HG02870 (cell line): ENCODE results near the gene TBC1D2B.
"Not testable (repeated sequence)": the region's sequence is repeated elsewhere in the genome, so short reads cannot be mapped to it uniquely, and the experiment has no call there.

Experiments used
- ATAC-seq: cut with Tn5 transposase; IDR thresholded peaks from one replicate; pipeline ENCODE4 v1.9.1; 2021; ENCODE audit warnings: mild to moderate bottlenecking, moderate library complexity; ENCODE audit not compliant: unreplicated experiment

The TBC1D2B gene

DNA sequence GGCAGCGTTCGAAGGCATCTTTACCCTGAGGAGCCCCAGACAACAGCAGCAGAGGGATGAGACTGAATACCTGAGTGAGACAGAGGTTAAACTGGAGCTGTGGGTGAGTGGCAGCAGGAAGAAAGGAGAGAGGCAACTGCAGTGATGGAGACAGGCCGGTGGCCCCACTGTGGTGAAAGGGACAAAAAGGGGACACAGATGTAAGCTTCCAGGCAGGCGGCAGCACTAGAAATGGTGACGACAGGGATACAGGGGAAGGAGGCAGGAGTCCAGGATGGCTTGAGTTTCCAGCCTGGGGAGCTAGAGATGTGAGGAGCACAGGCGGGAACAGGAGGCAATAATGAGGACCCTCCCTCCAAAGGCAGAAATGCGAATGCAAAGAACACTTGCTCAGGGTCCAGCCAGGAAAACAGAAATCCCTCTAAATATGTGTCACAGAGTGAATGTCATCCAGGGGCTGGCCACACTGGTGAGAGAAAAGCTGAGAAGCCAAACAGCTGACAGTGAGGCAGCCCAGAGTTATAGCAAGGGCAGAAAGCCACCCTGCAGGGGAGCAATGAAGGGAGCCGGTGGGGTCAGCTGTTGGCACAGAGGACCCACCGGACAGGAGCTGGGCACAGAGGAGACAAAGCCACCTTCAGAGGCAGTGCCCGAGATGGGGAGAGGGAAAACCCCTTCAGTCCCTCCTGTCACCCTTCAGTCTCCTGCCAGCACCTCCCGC lies 70.1 kb downstream of the TBC1D2B start:
- ATAC-seq: no peak

DNA sequence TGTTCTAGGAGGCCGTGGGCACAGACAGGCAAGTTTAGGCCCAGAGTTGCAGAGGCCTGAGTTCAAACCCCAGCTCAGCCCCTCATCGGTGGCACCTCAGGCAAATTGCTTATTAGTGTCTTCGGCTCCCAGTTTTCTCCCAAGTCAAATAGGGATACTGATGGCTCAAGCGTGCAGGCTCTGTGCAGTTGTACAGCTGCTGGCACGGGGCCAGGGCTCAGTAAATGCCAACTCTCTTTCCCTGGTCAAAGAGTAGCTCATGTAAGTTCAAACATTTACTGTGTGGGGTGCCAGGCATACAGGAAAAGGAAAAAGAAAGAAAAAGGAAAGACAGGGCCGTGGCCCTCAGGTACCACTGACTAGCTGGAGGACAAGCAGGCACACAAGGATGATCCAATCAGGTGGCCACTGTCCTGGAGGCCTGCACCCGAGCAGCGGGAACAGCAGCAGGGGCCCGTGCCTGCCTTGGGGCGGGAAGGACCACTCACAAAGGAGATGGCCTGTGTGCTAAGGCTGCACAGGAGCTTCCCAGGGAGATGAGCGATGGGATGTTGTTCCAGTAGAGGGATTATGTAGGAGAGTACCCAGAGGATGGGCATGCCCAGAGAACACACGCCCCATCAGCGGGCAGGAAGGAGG lies 70.8 kb downstream of the TBC1D2B start:
- ATAC-seq: no peak

DNA sequence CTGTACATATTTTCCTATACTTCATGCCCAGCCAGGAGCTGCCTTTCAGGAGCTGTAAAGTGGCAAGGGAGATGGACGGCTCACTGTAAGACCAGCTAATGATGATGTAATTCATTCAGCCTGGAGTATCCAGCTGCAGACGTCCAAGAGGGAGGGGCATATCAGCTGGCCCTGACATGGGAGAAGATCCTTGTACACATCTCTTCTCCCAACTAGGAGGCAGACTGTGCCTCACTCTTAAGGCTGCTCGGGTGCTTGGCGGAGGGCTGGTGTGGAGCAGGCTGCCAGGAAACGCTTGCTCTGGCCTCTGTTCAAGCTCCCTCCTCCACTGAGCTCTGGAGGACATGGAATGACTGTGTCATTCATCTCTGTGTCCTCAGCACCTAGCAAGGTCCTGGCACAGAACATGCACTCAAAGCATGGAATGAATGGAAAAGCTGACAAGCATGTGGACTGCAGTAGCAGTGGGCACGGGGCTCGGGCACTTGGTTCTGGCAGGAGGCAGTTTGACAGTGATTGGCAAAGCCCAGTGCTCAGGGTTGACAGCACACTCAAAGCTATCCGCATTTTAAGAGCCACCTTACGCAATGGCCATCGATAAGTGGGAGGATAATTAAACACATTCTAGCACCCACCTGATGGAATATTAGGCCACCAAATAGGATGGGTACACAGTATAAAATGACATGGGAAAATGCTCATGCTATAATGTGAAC lies 72.4 kb downstream of the TBC1D2B start:
- ATAC-seq: no peak

DNA sequence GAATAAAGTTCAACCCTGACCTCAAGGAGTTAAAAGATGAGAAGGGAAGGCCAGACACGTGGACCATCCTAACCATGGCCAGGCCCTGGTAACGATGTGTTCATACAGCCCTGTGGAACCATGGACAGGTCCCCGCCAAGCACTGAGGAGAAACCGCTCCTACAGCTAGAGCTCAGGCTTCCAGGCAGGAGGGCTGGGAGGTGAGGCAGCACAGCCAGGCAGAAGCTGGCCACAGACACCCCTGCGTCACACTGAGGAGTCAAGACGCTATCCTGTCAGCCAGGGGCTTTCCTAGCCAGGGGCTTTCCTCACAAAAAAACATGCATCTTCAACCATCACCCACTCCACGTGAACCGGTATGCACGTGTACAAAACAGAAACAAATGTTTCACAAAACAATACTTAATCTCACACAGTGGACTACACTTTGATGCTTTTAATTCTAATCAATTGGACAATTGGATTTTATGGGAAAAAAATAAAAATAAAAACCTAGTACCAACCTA lies 73.2 kb downstream of the TBC1D2B start:
- ATAC-seq: no peak

DNA sequence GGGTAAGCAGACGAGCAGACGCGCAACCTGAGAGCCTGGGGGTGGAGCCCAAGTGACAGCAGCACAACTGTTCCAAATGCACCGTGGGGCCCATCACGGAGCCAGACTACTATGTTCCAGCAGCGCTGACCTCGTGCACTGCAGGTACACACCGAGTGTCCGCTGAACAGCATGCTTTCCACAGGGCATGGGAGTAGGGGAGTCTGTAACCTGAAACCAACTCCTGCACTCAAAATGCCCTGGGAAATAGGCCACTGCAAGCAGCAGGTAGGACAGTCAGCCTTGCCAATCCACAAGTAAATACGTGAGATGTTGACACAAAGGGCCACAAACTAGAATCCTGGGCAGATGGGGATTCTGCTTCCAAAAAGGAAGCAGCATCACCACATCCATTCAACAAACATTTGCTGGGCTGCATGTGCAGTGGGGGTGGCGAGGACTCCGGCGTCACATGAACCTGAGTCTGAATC lies 73.9 kb downstream of the TBC1D2B start:
- no peak for ATAC-seq

DNA sequence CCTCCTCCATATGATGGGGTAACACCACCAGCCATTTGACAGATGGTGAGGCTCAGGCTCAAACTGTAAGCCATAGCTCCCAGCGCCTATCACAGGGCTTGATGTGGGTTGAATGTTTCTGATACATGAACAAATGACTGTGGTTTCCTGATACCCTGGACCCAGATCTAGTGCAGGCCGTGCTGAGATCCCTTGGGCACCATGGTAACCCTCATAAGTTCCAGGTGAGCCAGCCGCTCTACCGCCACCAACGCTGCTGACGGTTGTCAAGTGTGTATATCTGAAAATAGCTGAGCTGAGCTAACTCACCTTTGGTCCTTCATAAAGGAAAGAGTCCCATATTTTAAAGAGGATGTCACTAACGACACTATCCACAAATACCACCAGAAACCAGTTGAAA lies 74.5 kb downstream of the TBC1D2B start:
- no peak for ATAC-seq

DNA sequence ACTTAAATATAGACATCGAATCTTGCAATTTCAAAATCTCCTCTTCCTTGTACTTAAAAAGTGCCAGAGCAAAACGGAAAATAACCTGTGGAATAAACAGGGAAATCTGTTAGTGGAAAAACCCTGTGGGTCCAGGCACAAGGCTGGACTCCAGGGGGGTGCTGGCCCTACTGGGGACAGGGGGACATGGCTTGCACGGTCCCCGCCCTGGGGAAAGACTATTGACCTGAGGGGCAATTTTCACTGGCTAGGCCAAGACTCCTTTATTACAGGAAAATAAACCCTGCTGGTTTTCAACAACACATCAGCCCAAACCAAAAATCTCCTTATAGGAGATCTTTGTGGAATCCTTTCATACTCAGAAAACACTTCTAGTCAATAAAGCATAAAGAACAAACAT lies 75.9 kb downstream of the TBC1D2B start:
- ATAC-seq: no peak

DNA sequence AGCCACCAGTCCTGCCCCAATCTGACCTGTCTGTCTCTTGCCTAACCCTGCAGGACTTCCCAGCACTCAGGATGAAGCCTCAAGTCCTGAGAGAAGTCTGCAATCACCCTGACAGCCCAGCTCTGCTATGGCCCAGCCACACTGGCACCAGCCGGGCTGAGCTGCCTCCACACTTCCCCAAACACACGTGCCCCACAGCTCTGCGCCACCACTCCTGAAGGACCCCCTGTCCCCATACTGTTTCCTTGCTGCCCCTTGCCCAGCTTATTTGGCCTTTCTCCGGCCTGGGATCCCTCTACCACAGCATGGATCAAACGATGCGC lies 76.6 kb downstream of the TBC1D2B start:
- ATAC-seq: no peak

DNA sequence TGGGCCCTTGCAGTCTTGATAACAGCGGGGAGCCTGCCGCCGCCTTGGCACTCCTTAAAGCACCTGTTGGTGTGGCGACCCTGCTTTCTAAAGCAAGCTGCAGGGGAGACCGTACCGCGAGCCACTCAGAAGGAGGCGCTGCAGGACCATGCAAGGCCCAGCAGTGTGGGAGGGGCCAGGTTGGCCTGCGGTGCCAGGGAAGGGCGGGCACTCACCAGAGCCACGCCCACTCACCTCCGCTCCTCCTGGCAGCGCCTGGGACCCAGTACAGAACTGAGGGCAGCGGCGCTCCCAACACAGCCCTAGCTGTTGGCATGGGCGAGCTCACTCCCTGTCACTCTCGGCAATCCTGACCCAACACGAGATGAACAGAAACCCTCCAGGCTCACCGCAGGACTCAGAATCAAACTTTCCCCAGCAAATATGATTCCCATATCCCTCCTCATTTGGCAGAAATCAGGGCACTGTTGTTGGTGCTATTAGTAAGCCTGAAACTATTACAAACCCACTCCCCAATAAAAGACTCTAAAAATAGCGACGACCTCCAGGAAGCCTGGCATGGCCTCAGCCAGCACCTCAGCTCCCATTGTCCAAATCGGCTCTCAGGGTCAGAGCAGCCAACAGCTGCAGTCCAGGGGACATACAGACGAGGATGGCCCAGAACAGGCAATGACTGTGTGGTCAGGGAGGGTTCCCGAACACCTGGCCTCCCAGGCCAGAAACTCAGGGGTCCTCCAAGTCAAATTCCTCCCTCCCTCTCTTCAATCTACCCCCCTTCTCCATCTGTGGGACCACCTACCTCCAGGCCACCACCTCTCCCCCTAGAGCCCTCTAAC lies 77.2 kb downstream of the TBC1D2B start:
- ATAC-seq: no peak

DNA sequence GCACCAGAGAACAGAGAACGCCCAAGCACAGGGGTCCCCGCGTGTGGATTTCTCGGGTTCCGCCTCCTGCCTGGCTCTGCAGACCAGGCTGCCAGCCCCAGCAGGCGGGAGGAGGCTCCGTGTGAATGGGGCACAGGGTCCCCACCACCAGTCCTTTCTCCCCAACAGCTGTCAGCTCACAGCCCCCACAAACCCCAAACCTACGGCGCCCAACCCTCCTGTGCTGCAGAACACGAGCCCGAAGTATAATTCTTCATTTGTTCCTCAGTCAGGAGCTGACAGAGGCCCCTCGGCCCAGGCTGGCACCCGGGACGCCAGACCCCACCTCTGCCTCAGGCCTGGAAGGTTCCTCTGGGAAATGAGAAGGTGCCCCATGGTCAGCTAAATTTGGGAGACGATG lies 78.0 kb downstream of the TBC1D2B start:
- no peak for ATAC-seq

DNA sequence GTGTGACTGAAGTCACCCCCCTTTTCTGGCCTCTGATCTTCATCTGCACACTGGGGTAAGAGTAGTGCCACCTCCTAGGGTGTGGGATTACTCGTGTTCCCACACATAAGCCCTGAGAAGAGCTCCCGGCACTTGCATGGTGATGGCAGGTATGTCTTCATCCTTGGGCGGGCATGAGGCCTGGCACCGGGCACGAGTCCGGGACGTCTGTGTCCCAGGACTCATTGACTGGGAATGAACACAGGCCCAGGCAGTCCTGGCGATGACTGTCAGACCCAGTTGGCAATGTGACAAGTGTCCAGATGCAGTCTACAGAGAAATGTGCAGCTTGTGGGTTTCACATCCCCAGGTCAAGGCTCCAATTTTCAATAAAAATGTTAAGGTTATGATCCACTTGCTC lies 78.9 kb downstream of the TBC1D2B start:
- no peak for ATAC-seq

DNA sequence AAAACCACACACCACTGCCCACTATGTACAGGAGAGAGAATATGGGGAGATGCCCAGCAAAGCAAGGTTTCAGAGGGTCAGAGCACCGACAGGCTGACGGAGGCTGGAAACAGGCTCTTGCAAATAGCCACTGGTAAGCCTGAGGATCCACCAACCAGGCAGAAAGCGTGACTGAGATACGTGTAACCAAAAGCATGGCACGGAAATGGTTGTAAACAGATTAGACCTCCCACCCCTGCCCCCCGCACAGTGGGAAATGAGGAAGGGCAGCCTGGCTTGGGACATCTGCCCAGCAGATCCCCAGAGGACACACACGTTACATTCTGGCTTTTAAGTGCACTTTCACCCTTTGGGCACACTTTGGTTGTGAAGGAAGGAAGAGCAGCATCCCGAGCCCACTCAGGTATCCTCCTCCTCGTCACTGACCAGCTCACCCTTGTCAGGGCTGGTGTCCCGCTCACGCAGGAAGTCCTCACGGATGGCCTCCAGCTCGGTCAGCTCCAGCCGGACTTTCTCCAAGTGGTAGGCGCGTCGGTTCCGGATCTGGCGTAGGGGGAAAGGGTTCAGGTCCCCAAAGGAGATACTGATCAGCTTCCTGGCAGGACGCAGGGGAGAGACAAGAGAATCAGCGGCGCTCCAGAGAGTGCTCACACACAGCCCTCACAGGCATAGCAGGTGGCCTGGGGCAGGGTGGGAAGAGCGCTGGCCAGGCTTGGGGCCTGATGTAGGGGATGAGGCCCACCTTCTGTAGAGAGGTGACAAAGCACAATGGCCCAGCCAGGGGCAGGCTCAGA lies 79.6 kb downstream of the TBC1D2B start:
- not testable (repeated sequence) for ATAC-seq

DNA sequence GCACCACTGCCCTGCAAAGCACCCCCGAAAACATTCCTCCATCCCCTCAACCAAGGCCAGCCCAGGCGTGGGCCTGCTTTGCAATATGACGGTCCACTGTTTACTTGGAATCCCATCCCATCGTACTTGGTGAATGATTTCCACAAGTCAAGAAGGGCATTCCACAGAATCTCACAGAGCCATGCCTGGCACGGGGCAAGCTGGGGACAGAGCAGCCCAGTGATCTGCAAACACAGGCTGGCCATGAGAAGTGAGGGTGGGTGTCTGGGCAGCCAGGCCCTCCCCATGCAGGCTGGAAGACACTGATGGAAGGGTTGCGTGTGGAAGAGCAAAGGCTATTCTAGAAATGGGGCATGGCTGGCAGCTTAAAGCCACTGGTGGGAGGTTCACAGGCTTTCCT lies 80.3 kb downstream of the TBC1D2B start:
- ATAC-seq: not testable (repeated sequence)

DNA sequence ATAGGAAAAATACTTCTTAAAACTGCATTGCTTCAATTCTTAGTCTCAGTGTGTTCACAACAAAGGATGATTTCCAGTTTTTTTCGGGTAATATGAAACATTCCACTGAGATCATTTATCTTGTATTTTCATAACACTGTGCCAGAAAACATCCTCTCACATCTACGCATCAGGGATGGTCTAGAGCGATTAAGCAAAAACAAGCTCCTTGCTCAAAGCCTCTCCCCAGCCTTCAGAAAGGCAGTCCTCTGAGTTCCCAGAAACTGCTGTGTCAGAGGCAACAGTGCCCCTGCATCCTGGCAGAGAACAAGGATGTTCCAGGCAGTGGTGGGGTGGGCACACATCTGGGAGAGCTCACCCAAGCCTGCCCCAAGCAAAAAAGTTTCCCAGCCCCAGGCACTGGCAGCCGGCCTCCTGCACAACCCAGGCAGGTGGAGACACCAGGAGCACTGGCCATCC lies 80.8 kb downstream of the TBC1D2B start:
- ATAC-seq: not testable (repeated sequence)

DNA sequence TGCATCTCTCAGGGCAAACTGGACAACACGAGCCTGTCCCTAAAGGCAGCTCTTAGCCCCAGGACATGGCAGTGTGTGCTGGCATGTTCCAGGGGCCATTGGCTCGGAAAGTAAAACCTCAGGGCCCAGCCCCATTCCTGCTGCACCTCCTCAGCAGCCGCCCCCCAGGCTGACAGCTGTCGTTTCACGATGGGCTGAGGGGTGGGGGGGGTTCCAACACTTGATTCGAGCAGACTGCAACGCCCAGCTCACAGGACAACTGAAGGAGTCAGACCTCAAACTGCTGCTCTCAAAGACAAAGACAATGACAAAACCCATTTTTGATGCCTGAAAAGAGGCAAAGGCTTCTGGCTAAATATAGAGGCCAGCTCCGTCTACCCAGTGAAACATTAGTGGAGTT lies 81.3 kb downstream of the TBC1D2B start:
- not testable (repeated sequence) for ATAC-seq

DNA sequence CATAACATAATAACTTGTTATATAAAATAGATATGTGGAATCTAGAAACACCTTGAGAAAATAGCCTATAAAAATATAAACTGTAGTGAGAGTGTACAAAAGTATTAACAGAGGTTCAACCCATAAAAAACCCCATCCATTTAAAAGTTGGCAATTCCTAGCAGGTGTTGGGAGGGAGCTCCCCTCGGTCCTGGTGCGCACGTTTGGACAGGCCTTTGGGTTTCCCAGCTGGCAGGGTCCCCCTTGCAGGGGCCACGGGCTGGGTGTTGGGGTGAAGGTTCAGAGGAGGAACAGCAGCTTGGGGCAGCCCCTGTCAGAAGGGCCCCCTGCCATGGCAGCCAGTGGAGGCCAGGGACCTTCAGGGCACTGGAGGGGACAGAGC lies 82.0 kb downstream of the TBC1D2B start:
- not testable (repeated sequence) for ATAC-seq

DNA sequence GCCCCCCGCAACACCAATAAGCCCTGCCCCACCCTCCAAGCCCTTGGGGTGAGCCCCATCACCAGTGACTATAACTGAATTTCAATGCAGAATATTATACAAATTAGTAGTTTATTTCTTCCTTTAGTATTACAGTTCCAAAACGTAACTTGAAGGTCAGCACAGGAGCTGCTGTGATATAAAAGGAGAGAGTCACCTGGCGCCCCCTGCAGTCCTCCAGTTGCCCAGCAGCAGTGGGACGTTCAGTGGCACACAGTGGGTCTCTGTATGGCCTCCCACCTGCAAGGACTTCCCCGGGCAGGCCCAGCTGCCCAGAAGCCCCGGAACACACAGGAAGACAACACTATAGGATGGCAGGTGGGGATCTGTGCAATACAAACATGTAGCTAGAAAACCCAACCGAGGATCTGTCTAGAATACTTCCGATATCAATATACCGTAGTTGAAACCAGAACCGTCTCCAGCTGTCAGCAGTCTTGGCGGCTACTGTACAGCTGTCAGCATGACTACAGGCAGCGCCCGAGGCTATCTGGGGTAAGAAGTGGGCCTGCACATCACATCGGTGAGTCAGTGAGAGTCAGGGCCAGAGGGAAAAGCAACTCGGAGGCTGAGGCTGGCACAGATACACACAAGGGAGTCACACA lies 82.5 kb downstream of the TBC1D2B start:
- ATAC-seq: not testable (repeated sequence)

DNA sequence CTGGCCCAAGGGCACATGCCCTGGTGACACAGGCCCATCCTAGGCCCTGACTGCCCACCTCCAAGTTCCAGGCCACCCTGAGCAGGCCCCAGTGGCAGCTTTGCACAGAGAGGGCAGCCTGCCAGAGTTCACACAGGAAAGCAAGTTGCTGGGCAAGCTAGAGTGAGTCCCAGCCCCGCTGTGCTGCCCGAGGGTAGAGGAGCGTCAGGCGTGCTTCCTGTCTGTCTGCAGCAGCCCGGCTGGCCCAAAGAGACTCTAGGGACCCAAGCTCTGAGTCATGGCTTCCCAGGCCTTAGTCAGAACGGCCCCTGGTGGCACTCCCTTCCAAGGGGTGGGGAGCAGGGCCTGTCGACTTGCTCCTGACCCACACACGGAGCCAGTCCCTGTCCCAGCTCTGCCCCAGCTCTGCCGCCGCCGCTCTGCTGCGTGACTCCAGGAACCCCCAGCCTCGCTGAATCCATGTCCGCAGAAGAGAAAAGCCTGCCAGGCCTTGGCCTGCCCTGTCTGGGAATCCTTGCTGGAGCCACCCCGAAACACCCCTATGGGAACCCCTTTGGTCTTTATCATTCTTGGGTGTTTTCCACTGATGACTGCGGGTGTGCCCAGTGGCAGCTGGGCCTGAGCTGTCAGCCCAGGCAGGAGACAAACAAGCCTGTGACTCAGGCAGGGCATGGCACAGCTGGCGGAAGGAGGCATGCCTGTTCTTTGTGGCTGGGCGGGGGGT lies 83.4 kb downstream of the TBC1D2B start:
- ATAC-seq: peak; percentile 68

DNA sequence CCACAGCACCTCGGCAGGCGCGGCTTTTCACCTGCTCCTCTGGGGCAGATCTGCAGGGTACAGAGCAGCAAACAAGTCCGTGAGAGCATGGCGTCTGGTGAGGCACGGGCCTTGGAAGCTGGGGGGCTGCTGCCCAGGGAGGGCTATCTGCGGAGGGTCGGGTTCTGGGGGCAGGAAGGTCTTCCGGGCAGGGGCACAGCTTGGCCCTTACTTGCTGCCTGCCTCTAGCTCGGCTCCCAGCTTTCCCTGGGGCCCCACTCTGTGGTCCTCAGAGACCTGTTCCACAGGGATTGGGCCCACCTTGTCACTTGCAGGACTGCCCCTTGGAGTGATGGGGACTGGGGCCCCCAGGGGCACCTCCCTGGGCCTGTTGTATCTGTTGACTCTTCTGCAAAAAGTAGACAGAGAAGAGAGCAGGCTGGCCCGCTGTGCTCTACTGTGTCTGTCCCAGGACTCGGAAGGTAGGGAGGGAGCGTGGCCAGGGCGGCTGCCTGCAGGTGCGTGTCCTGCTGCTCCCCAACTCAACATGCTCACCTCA lies 84.1 kb downstream of the TBC1D2B start:
- no peak for ATAC-seq
